NOMO-1 treated with dmso at 0.1 percent for 144 hours (cell line): Measurements from ENCODE around the gene NBAS.

ENCODE experiments used
- DNase-seq: peaks from one replicate; lab custom pipeline; 2025; ENCODE audit not compliant: unreplicated experiment; lab: John Stamatoyannopoulos, UW

NBAS gene

GRCh38 chr2:15178946-15179345, 382.2 kb downstream of the NBAS start:
- DNase-seq, result no peak

- DNase-seq, result no peak
Observed at GRCh38 chr2:15177103-15177502, 384.0 kb downstream of the NBAS start.

DNA sequence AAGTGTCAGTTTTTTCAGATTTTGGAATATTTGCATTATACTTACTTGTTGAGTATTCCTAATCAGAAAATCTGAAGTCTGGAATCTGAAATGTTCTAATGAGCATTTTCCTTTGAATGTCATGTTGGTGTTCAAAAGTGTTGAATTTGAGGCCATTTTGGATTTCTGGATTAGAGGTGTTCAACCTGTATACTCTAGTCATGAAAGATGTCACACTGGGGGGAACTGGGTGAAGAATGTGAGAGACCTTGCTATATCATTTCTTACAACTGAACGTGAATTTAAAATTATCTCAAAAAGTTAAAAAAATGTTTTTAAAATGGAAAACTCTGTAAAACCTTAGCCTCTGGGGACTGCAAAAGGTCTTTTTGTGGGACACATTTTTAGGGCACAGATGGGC, 384.5 kb downstream of the NBAS start:
- no peak for DNase-seq

GRCh38 chr2:15174567-15174966, 386.6 kb downstream of the NBAS start:
- no peak for DNase-seq

DNA sequence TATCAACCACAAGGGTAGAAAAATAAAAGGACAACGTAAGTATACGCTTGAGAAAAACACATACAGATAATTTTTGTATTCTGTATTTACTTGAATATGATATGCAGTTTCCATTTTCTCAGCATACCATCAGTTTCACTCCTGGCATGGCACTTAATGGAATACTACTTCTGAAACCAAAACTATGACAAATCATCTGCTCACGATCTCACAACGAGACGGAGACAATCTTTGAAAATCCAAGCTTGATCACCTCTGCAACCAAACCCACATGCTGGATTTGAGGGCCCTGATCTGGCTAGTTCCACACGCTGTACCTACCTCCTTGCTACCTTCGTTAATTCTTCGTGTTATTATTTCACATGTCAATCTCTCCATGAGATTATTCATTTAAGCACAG, 387.6 kb downstream of the NBAS start:
- DNase-seq, result no peak

GRCh38 chr2:15172825-15173224, 388.3 kb downstream of the NBAS start:
- no peak for DNase-seq

DNA sequence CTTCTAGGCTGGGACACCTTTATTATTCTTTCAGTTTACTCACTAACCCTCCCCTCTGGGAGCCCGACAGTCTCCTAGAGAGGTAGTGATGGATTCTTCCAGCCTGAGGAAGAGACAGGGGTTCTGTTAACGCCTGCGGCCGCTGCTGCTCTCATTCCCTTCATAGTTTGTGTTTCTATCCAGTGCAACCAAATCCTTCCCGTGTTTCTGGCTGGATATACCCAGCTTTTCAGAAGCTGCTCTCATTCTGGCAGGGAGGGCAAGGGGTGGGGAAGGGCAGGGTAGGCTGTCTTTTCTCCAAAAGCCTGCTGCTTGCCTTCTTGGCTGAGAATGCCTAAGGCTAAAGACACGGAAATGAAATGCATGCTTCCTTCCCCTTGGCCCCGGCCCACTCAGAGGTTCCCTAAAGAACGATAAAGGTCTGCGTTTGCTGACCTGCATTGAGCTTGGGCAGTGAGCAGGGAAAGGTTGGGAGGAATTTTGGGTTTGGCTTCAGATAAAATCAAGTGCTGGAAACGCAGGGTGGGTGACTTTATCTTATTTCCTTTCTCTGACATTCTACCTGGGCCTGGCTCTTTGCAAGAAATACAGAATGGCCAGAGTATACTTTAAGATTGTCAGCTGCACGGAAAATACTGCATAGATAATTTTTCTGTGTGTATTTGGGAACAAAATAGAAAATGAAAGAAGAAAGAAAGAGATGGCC, 390.9 kb downstream of the NBAS start:
- no peak for DNase-seq

GRCh38 chr2:15169326-15170069, 391.6 kb downstream of the NBAS start:
- no peak for DNase-seq

GRCh38 chr2:15168116-15168515, 393.0 kb downstream of the NBAS start:
- no peak for DNase-seq

DNA sequence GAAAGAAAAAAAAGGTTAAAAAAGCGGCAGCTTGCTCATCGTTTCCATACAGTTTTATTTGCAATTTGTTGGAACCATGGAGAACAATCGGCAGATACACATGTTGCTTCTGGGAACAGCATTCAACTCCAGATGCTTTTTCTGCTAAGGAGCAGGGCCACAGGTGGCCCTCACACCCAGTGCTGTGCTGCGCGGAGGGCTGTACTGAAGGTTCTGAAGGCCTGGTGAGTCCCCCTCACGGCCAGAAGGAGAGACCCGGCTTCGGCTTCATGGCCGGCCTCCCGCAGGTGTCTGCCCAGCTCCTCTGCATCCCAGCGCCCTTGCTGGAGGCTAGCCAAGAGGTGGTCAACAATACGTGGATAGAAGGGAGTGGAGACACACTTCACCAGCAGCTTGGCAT, 394.3 kb downstream of the NBAS start:
- DNase-seq, result no peak

DNA sequence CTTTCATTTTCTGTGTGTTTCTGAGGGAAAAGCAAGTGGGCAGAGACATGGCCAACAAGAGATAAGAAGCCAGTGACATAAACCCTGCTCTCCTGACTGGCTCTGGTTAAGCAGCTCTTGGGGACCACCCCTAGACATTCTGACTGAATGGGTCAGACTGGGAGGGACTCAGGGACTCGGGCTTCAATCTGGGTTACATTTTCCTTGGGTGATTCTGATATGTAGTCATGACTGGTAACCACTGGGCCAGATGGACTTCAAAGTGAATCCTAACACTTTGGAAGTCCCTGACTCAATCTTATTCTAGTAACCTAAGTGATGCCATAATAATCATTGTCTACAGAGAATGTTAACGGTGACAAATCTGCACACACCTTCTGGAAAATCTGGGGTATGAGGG, 397.8 kb downstream of the NBAS start:
- DNase-seq, result no peak

DNA sequence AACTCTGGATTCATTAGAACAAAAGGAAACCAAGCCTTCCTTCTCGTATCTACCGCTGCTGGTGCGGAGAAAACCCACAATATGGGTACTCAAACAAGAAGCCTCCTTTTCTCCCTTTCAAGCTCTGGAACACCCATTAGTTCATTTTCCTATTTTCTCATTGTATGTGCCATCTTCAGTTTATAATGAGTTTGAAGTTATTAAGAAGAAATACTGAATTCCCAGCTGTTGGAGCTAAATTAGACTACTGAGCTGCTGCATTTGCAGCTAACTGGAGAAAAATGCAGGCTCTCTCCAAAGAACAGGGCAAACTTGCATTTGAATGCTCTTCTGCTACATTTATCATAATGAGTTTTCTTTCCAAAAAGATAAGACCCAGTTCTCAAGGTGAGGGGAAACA, 398.5 kb downstream of the NBAS start:
- no peak for DNase-seq

GRCh38 chr2:15160201-15160991, 400.7 kb downstream of the NBAS start:
- no peak for DNase-seq

DNA sequence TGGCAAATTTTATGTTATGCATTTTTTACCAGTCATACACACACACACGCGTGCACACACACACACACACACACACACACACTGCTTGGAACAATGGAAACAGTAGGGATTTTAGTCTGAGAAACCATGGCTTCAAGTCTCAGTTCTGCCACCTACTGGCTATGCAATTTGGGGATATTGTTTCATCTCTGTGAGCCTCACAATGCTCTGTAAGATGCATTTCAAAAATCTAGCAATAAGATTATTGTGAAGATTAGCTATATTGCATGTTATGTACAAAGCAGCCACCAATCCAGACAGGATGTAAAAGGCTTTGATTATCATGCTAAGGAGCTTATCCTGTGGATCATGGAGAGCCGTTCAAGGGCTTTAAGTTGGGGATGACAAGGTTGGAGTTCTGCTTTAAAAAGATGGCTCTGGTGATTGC, 401.4 kb downstream of the NBAS start:
- no peak for DNase-seq

DNA sequence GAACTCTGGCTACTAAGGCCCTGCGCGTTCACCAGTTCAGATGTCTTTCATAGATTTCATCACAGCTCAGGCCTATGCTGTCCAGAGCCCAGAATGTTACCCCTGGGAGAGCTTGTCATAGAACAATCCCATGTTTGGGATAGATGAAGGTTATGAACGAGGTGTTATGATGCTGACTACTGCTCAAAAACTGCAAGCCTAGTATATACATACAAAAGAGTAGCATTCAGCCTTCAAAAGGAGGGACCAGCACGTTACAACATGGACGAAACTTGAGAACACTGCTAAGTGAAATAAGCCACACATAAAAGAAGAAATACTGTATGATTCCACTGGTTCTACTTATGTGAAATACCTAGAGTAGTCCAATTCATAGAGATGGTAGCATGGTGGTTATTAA, 401.9 kb downstream of the NBAS start:
- DNase-seq, result no peak

- no peak for DNase-seq
Observed at GRCh38 chr2:15158532-15158931, 402.6 kb downstream of the NBAS start.

GRCh38 chr2:15158100-15158499, 403.0 kb downstream of the NBAS start:
- no peak for DNase-seq

GRCh38 chr2:15155959-15156574, 405.1 kb downstream of the NBAS start:
- DNase-seq, result no peak

DNA sequence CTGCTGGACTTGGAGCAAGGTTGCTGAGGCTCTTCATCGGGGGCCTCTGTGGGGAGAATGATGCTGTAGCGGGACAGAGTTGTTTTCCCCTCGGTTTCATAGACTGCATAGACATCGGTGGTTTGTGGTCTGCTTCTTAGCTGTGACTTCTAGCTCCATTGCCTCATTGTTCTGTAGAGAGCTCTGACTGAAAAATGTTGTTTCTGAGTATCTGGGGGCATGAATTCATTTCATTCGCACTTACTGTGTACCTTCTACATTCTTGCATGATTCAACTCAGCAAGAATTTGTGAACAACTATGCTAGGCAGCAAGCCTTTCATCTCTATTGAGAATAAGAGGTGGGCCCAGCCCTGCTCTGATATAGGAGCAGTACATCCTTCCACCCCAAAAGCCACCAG, 406.8 kb downstream of the NBAS start:
- no peak for DNase-seq

- no peak for DNase-seq
Observed at GRCh38 chr2:15152382-15152781, 408.8 kb downstream of the NBAS start.

- no peak for DNase-seq
Observed at GRCh38 chr2:15149063-15149462, 412.1 kb downstream of the NBAS start.
